ENCODE measurements around the gene MARCHF3.
"Not testable (repeated sequence)": the region's sequence is repeated elsewhere in the genome, so short reads cannot be mapped to it uniquely, and the experiment has no call there.

Gene MARCHF3

GRCh38 chr5:126917918-126918614, 112.3 kb downstream of the MARCHF3 start:
- peak; percentile 21 for DNase-seq (ENCODE audit: low spot score)

DNA sequence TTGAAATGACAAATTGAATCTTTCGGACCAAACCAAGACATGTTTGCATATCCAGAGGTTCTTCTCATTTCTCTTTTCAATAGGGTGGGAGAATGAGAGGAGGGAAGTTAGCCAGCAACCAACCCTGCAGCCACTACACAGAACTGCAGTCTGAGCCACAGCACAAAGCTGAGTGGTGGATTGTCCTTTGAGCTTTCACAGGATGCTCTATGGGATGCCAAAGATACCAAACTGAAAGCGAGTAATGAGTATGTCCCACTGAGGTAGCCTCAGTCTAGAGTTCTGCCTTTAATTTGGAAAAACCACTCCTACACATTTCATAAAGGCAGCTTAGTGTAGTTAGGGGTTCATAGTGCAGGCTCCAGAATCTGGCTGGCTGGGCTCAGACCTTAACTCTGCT, 114.9 kb downstream of the MARCHF3 start:
- no peak for DNase-seq (ENCODE audit: low spot score)

- no peak for DNase-seq (ENCODE audit: low spot score)
Observed at GRCh38 chr5:126914801-126915436, 115.4 kb downstream of the MARCHF3 start.

- DNase-seq (ENCODE audit: low spot score) = no peak
Observed at GRCh38 chr5:126912616-126913200, 117.7 kb downstream of the MARCHF3 start.

DNA sequence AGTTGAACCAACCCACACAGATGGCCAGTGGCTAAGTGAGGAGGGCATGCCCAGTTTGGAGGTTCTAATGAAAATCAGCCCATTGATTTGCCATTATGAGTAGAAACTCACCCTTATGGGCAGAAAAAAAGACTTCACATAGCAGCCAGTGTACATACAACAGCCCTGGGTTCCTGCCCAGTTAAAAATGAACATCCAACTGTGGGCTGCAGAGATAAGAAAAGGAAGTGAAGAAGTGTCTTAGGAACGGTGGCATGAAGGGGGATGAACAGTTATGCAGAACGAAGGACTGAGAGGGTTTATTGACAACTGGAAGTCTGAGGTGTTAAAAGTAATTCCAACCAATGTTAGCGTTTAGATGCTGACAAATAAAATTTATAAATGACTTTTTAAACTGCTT, 118.4 kb downstream of the MARCHF3 start:
- no peak for DNase-seq (ENCODE audit: low spot score)

DNA sequence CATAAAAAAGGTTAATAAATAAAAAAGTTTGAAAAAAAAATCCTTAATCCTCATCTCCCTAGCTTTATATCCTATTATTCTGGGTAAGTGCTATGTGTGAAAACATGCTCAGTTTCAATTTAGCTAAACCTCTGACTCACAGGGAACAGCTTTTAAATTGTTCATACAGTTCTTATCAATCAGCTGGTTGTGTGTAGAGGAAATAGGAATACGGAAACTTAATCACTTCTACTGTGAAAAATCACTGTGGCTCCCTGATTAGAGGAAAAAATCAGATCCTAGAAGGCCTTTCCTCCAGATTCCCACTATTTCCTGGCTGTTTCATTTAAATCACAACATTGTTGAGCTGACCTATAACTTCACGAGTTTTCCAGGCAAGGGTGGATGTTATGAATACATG, 120.5 kb downstream of the MARCHF3 start:
- no peak for DNase-seq (ENCODE audit: low spot score)

DNA sequence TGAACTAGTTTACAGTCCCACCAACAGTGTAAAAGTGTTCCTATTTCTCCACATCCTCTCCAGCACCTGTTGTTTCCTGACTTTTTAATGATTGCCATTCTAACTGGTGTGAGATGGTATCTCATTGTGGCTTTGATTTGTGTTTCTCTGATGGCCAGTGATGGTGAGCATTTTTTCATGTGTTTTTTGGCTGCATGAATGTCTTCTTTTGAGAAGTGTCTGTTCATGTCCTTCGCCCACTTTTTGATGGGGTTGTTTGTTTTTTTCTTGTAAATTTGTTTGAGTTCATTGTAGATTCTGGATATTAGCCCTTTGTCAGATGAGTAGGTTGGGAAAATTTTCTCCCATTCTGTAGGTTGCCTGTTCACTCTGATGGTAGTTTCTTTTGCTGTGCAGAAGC, 126.0 kb downstream of the MARCHF3 start:
- DNase-seq (ENCODE audit: low spot score) = not testable (repeated sequence)

- DNase-seq (ENCODE audit: low spot score) = no peak
Observed at GRCh38 chr5:126900796-126901195, 129.6 kb downstream of the MARCHF3 start.

DNA sequence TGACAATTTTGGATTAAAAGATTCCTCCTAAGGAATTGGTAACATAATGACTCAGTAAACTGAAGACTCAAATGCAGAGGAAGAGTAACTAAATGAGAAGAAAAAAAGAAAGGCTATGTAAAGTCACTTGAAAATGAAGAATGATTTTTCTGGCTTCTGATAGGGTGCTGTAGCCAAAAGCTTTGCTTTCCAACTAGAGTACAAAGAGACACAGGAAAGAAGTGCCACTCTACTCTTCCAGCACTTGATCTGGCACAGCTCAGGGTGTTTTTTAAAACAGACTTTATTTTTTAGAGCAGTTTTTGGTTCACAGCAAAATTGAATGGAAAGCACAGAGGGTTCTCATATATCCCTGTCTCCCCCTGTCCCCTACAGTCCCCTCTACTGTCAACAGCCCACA, 130.9 kb downstream of the MARCHF3 start:
- no peak for DNase-seq (ENCODE audit: low spot score)

DNA sequence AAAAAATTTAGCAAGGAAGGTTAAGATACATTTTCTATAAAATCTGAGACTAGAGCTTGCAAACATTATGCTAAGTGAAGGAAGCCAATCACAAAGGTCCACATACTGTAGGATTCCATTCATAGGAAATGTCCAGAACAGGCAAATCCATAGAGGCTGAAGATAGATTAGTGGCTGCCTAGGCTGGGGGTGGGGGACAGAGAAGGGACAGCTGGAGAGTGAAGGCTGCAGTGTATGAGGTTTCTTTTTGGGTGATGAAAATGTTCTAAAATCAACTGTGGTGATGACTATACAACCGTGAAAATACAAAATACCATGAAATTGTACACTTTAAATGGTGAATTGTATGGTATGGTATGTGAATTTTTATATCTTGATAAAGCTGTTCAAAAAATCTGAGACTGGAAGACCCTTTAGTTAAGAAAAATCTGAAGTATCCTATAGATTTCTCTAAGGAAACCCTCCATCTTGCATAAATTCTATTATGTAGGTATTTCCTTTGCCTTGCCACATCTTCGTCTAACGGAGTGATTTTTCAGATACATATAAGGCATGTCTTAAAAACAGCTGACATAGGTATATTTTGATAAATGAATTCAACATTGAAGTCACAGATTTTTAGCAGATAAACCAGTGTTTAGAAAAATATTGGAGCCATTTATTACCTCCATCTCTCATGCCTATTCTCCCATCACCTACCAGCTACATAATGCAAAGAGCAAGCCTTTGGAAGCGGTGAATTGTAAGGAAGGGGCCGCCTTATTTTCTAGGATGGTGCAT, 132.3 kb downstream of the MARCHF3 start:
- DNase-seq (ENCODE audit: low spot score) = no peak

DNA sequence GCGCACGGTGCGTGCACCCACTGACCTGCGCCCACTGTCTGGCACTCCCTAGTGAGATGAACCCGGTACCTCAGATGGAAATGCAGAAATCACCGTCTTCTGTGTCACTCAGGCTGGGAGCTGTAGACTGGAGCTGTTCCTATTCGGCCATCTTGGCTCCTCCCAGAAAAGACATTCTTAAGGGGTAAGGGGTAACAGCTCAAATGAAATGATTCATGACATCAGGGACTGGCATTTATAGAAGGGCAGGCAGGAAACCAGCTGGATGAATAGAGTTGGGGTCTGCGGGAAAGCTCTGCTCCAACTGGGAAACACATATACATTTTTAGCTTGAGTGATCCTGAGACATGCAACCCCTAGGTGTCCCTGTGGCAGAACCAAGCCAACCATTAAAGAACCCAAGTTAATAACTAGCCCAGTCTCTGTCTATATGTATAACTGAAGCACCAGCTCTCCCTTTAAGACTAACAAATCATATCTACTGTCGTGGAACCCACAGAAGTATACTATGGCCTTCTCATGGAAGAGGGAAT, 134.1 kb downstream of the MARCHF3 start:
- no peak for DNase-seq (ENCODE audit: low spot score)

DNA sequence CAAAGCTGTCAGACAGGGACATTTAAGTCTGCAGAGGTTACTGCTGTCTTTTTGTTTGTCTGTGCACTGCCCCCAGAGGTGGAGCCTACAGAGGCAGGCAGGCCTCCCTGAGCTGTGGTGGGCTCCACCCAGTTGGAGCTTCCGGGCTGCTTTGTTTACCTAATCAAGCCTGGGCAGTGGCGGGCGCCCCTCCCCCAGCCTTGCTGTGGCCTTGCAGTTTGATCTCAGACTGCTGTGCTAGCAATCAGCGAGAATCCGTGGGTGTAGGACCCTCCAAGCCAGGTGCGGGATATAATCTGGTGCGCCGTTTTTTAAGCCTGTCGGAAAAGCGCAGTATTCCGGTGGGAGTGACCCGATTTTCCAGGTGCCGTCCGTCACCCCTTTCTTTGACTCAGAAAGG, 134.6 kb downstream of the MARCHF3 start:
- not testable (repeated sequence) for DNase-seq (ENCODE audit: low spot score)

DNA sequence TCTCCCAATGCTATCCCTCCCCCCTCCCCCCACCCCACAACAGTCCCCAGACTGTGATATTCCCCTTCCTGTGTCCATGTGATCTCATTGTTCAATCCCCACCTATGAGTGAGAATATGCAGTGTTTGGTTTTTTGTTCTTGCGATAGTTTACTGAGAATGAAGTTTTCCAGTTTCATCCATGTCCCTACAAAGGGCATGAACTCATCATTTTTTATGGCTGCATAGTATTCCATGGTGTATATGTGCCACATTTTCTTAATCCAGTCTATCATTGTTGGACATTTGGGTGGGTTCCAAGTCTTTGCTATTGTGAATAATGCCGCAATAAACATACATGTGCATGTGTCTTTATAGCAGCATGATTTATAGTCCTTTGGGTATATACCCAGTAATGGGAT, 139.9 kb downstream of the MARCHF3 start:
- DNase-seq (ENCODE audit: low spot score) = not testable (repeated sequence)

GRCh38 chr5:126888175-126888574, 142.2 kb downstream of the MARCHF3 start:
- no peak for DNase-seq (ENCODE audit: low spot score)

DNA sequence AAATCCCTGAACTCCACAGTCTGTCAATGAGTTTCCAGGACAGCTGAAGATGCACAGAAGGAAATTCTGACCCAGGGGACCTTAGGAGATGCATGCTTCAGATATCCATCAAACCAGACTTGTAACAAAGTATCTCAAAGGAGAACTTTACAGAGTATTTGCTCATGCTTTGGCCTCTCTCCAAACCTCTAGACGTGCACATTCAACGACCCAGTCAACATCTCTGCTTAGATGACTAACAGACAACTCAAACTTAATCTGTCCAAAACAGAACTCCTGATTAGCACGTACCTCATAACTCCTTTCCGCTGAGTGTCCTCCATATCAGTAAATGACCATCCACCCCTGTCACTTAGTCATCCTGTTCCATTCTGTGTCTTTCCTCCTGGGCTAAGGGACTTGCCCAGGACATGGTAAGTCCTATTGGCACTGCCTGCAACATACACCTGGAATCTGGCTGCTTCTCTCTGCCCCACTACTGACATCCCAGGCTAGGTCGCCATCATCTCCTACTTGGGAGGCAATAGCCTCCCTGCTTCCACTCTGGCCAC, 146.0 kb downstream of the MARCHF3 start:
- no peak for DNase-seq (ENCODE audit: low spot score)

DNA sequence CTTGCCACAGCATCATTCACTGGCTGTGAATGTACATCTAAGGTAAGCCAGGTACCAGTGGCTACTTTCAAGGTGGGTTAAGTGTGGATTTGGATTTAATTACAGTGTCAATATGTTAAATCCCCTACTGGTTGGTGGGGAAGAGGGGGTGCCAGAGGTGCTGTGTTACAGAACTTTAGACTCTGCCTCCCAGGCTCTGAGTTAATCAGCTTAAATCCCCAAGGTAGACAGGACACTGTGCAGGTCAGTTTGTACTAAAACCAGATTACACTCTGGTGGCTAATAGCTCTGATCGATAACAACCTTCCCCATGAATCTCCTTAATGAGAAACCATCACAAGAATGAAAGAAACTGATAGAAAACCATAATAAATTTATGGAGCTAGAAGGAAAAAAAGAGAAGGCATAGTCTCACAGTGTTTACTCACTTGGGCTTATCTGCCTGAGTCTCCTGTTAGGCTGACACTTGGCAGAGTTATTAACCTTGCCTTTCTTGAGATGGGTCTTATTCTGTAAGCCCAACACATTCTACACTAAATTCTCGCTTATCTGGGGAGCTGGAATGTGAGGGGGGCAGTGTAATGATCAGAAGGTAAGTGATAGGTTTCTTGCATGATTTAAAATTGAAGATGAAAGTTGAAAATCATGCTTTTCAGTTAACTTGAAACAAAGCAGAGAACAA, 146.7 kb downstream of the MARCHF3 start:
- no peak for DNase-seq (ENCODE audit: low spot score)

- DNase-seq (ENCODE audit: low spot score) = no peak
Observed at GRCh38 chr5:126881821-126882600, 148.3 kb downstream of the MARCHF3 start.

GRCh38 chr5:126878634-126879033, 151.7 kb downstream of the MARCHF3 start:
- no peak for DNase-seq (ENCODE audit: low spot score)

- DNase-seq (ENCODE audit: low spot score) = no peak
Observed at GRCh38 chr5:126878085-126878484, 152.3 kb downstream of the MARCHF3 start.

- DNase-seq (ENCODE audit: low spot score) = no peak
Observed at GRCh38 chr5:126877602-126878001, 152.8 kb downstream of the MARCHF3 start.

GRCh38 chr5:126875303-126875785, 155.0 kb downstream of the MARCHF3 start:
- no peak for DNase-seq (ENCODE audit: low spot score)
